Endothelial cell of umbilical vein (primary cell): ENCODE measurements around the gene C2orf42. TPM values are rescaled to one million over a fixed set of nuclear protein-coding genes. Genes with fewer than 3 reads are reported as not detected.
"Not testable (repeated sequence)": the region's sequence is repeated elsewhere in the genome, so short reads cannot be mapped to it uniquely, and the experiment has no call there.

Source experiments
- BruUV-seq: library from RNA; stranded (reverse); fragments of 400-500 nt; replicated peaks from 2 replicates; lab custom pipeline; 2021; lab: Mats Ljungman, UMichigan
- CTCF ChIA-PET: fragments of 300-600, 350-600 bp; sonication (Branson Sonifier 250); formaldehyde crosslinking; loops from one replicate; lab custom pipeline; 2021; ENCODE audit warnings: antibody characterized with exemption, inconsistent platforms; lab: Charles Lee
- POLR2A ChIA-PET: fragments of 300-600, 350-600 bp; sonication (Branson Sonifier 250); formaldehyde crosslinking; loops from one replicate; lab custom pipeline; 2021; ENCODE audit warnings: antibody characterized with exemption, inconsistent platforms; lab: Charles Lee
- DNase-seq: peaks from one replicate; pipeline ENCODE4 v3.0.0-alpha.2; 2011; ENCODE audit warnings: low read depth, low spot score
- FAIRE-seq: peaks from 2 replicates; lab custom pipeline; 2011; peaks lifted over from hg19 to GRCh38; lab: Jason Lieb, UNC
- H2AFZ ChIP-seq: 2 replicates; pipeline ENCODE4 v1.6.0; 2012; ENCODE audit warnings: low read depth, low read length, control low read depth, inconsistent platforms
- H3K27ac ChIP-seq: 2 replicates; pipeline ENCODE4 v1.5.1; 2011; ENCODE audit warnings: low read depth, mild to moderate bottlenecking, control low read depth, low read length, moderate library complexity; ENCODE audit not compliant: insufficient read depth
- H3K27me3 ChIP-seq, 2 experiments: 2 replicates each; pipeline versions ENCODE4 v1.6.0 to v1.6.1; 2011; ENCODE audit warnings: low read length in 2 of 2, mixed read lengths in 1 of 2; ENCODE audit not compliant: control insufficient read depth in 2 of 2, insufficient read depth in 2 of 2
- H3K36me3 ChIP-seq, 2 experiments: 2 replicates in 1 of 2; 3 replicates in 1 of 2; pipeline ENCODE4 v1.5.1; 2011; ENCODE audit warnings: low read length in 2 of 2, mild to moderate bottlenecking in 1 of 2, moderate library complexity in 1 of 2; ENCODE audit not compliant: control insufficient read depth in 2 of 2, insufficient read depth in 2 of 2; ENCODE audit errors: extremely low read depth in 1 of 2
- H3K4me1 ChIP-seq: 3 replicates; pipeline ENCODE4 v1.5.1; 2011; ENCODE audit warnings: mild to moderate bottlenecking, low read length; ENCODE audit not compliant: control insufficient read depth, insufficient read depth; ENCODE audit errors: extremely low read depth
- H3K4me2 ChIP-seq: 2 replicates; pipeline ENCODE4 v1.6.1; 2011; ENCODE audit warnings: low read length, control low read depth, mixed read lengths; ENCODE audit not compliant: insufficient read depth
- H3K4me3 ChIP-seq, 3 experiments: fragments of 200-600 bp in 1 of 3; sonication (generic), shearing (Covaris generic) in 1 of 3; replicated peaks in 1 of 3; 2 replicates each; pipeline ENCODE4 v1.5.1; 2011 to 2016; ENCODE audit warnings: control low read depth in 3 of 3, low read length in 3 of 3, mild to moderate bottlenecking in 2 of 3, inconsistent platforms in 1 of 3, low read depth in 1 of 3, moderate library complexity in 1 of 3; ENCODE audit not compliant: insufficient read depth in 1 of 3
- H3K79me2 ChIP-seq: 2 replicates; pipeline ENCODE4 v1.6.0; 2012; ENCODE audit warnings: low read length, inconsistent platforms; ENCODE audit not compliant: control insufficient read depth, insufficient read depth
- H3K9ac ChIP-seq: replicated peaks from 2 replicates; pipeline ENCODE3; 2011; ENCODE audit warnings: low read length, control low read depth; ENCODE audit not compliant: insufficient read depth; ENCODE audit errors: extremely low read depth
- H3K9me1 ChIP-seq: replicated peaks from 3 replicates; pipeline ENCODE4 v1.6.0; 2011; ENCODE audit warnings: mild to moderate bottlenecking, low read length; ENCODE audit not compliant: control insufficient read depth, insufficient read depth; ENCODE audit errors: extremely low read depth
- H3K9me3 ChIP-seq: replicated peaks from 2 replicates; pipeline ENCODE4 v1.5.1; 2012; ENCODE audit warnings: low read length, inconsistent platforms; ENCODE audit not compliant: control insufficient read depth, insufficient read depth
- H4K20me1 ChIP-seq: replicated peaks from 2 replicates; pipeline ENCODE3; 2011; ENCODE audit warnings: mild to moderate bottlenecking, low read length; ENCODE audit not compliant: control insufficient read depth, insufficient read depth; ENCODE audit errors: extremely low read depth
- EZH2 ChIP-seq: IDR thresholded peaks from 2 replicates; pipeline ENCODE4 v1.6.1; 2012; ENCODE audit warnings: borderline replicate concordance, low read depth, mild to moderate bottlenecking, moderate library complexity, low read length, inconsistent platforms; ENCODE audit not compliant: severe bottlenecking
- FOS ChIP-seq: IDR thresholded peaks from 2 replicates; pipeline ENCODE4 v1.6.1; 2011; ENCODE audit warnings: mild to moderate bottlenecking, low read length, moderate library complexity, borderline replicate concordance; ENCODE audit not compliant: insufficient read depth
- GATA2 ChIP-seq: IDR thresholded peaks from 2 replicates; pipeline ENCODE4 v1.7.0; 2011; ENCODE audit warnings: low read depth, mild to moderate bottlenecking, moderate library complexity, mixed read lengths, low read length; ENCODE audit not compliant: insufficient read length, insufficient read depth
- dilution Hi-C: fragments of 300-500 bp; cut with MboI; formaldehyde crosslinking; loops from one replicate; pipeline ENCODE4 v1.15.0; 2019; ENCODE audit warnings: low sequenced_read_pairs; ENCODE audit not compliant: extremely low pct_ligation_motif_present
- intact Hi-C: fragments of 100-400 bp; cut with micrococcal nuclease; formaldehyde crosslinking; loops from one replicate; pipeline ENCODE4 v1.10.0; 2022
- polyA plus RNA-seq, 4 experiments: library from polyadenylated mRNA; depleted of rRNA in 3 of 4; stranded (reverse) in 3 of 4; unstranded in 1 of 4; fragments of >200 nt; gene quantifications; 2 replicates each; pipeline versions ENCODE4 v1.2.1 to v1.2.3, GENCODE V29; 2011 to 2012; ENCODE audit warnings: missing spikeins in 1 of 4
- total RNA-seq: library from RNA; stranded (reverse); gene quantifications from 2 replicates; pipeline ENCODE4 v1.2.3, GENCODE V29; 2021
- TF ChIP-seq, protein P1 (sequence below), 2 donors: IDR thresholded peaks; 1 replicate in 1 of 2; 2 replicates in 1 of 2; pipeline ENCODE4 v1.5.1; 2011; ENCODE audit warnings: low read length in 2 of 2, mild to moderate bottlenecking in 2 of 2, moderate library complexity in 2 of 2, control low read depth in 1 of 2, inconsistent platforms in 1 of 2, low read depth in 1 of 2; ENCODE audit not compliant: insufficient read depth in 1 of 2; ENCODE audit errors: extremely low read depth in 1 of 2

C2orf42 gene
- total and polyA plus RNA-seq, 2 donors (not counting 3 experiments of a cell fraction or from before 2014, with no cell fraction given) = 7.9 to 13.1 TPM

DNA sequence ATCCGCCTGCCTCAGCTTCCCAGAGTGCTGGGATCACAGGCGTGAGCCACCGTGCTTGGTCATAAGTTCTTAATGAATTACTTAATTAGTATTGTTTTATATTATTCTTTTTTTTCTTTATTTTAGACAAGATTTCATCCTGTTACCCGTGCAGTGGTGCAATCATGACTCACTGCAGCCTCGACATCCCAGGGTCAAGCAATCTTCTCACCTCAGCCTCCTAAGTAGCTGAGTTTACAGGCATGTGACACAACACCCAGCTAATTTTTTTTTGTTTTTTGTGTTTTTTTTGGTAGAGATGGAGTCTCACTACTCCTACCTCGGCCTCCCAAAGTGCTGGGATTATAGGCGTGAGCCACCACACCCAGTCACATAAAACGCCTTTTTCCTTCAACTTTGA lies 17.3 kb downstream of the C2orf42 start:
- H3K4me2 ChIP-seq = no peak overlapping the region
- no peak overlapping the region for H2AFZ ChIP-seq
- POLR2A ChIA-PET = no interaction called here
- CTCF ChIA-PET = no interaction called here
- H3K9me3 ChIP-seq = no peaks in the 10 kb centered on the region
- intact Hi-C loops = no loop called here
- H3K4me1 ChIP-seq = no peaks in the 10 kb centered on the region
- no peaks in the 10 kb centered on the region for H4K20me1 ChIP-seq
- no peaks in the 10 kb centered on the region for H3K27me3 ChIP-seq
- no peak overlapping the region for H3K4me3 ChIP-seq
- dilution Hi-C loops = no loop called here
- peaks cover 2 to 5% of the 10 kb centered on the region in 2 experiments for H3K36me3 ChIP-seq
- H3K79me2 ChIP-seq = no peaks in the 10 kb centered on the region
- no TSS peak for BruUV-seq
- no peak overlapping the region for H3K27ac ChIP-seq
- DNase-seq = no peak
- FAIRE-seq = no peak
- TF ChIP-seq FOS (no peak), GATA2 (no peak), EZH2 (no peak)
- TF ChIP-seq, protein P1, sequence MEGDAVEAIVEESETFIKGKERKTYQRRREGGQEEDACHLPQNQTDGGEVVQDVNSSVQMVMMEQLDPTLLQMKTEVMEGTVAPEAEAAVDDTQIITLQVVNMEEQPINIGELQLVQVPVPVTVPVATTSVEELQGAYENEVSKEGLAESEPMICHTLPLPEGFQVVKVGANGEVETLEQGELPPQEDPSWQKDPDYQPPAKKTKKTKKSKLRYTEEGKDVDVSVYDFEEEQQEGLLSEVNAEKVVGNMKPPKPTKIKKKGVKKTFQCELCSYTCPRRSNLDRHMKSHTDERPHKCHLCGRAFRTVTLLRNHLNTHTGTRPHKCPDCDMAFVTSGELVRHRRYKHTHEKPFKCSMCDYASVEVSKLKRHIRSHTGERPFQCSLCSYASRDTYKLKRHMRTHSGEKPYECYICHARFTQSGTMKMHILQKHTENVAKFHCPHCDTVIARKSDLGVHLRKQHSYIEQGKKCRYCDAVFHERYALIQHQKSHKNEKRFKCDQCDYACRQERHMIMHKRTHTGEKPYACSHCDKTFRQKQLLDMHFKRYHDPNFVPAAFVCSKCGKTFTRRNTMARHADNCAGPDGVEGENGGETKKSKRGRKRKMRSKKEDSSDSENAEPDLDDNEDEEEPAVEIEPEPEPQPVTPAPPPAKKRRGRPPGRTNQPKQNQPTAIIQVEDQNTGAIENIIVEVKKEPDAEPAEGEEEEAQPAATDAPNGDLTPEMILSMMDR (IDR thresholded peaks at IDR 0.05; ENCODE audit: extremely low read depth in 1 of 2, insufficient read depth in 1 of 2, low read depth in 1 of 2, low read length in 2 of 2) = no peak
- H3K9ac ChIP-seq = no peak overlapping the region
- no peaks in the 10 kb centered on the region for H3K9me1 ChIP-seq

DNA sequence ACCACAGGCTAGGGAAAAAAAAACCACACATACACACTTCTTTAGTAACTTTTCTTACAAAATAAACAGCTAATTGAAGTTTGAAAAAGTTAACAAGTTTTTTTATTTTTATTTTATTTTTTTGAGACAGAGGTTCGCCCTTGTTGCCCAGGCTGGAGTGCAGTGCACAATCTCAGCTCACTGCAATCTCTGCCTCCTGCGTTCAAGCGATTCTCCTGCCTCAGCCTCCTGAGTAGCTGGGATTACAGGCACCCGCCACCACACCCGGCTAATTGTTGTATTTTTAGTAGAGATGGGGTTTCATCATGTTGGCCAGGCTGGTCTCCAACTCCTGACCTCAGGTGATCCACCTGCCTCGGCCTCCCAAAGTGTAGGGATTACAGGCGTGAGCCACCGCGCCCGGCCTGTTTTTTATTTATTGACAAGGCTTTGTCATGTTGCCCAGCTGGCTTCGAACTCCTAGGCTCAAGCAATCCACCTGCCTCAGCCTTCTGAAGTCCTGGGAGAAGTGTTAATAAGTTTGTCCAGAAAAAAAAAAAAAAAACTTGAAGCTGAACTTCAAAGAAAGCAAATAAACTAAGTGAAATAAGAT lies 21.1 kb downstream of the C2orf42 start:
- BruUV-seq, H3K9me1 ChIP-seq, H3K27me3 ChIP-seq, H2AFZ ChIP-seq, H3K4me3 ChIP-seq, H3K27ac ChIP-seq, FAIRE-seq, intact Hi-C loops, H3K79me2 ChIP-seq, H4K20me1 ChIP-seq, H3K4me2 ChIP-seq, DNase-seq, H3K9me3 ChIP-seq, H3K4me1 ChIP-seq, H3K9ac ChIP-seq, H3K36me3 ChIP-seq, dilution Hi-C loops: not testable (repeated sequence)
- POLR2A ChIA-PET = interaction anchor here (0.7 kb wide), 1 partner anchor 290 kb away, joined by 3 read pairs; no protein-coding TSS in a partner anchor
- CTCF ChIA-PET = interaction anchor here (0.6 to 1.5 kb wide), 3 partner anchors 260 to 445 kb away, joined by 3 read pairs; no protein-coding TSS in a partner anchor
